Measurements from ENCODE around the gene CYP26B1.
A peak's percentile ranks its signal among the peaks of the same experiment; 100 is the strongest.

Gene CYP26B1

GRCh38 chr2:72130659-72131360 is 16.9 kb downstream of the CYP26B1 start:
- Histone ChIP-seq H3K9ac (peak overlapping the region in 6 of 11 experiments; percentile 10 to 54 (median 28); a peak in 9 of 22 replicates), H3K4me1 (peaks cover 11 to 74% (median 64%) of the 10 kb centered on the region in 10 experiments), H3K27ac (peak overlapping the region in 6 of 11 experiments; percentile 2 to 68 (median 52); a peak in 8 of 22 replicates), H3K9me3 (replicated peaks in 1 of 11) (peaks cover 0 to 8% (median 5%) of the 10 kb centered on the region in 11 experiments; a peak in 7 of 22 replicates), H3K36me3 (no peaks in the 10 kb centered on the region), H3K4me3 (no peak overlapping the region), H4K20me1 (no peaks in the 10 kb centered on the region), H3K4me2 (peak overlapping the region in 9 of 11 experiments; percentile 26 to 65 (median 60); a peak in 17 of 22 replicates), H3K27me3 (no peaks in the 10 kb centered on the region)
- TF ChIP-seq Cebpa-rat (IDR thresholded peaks at IDR 0.05): no peak

DNA sequence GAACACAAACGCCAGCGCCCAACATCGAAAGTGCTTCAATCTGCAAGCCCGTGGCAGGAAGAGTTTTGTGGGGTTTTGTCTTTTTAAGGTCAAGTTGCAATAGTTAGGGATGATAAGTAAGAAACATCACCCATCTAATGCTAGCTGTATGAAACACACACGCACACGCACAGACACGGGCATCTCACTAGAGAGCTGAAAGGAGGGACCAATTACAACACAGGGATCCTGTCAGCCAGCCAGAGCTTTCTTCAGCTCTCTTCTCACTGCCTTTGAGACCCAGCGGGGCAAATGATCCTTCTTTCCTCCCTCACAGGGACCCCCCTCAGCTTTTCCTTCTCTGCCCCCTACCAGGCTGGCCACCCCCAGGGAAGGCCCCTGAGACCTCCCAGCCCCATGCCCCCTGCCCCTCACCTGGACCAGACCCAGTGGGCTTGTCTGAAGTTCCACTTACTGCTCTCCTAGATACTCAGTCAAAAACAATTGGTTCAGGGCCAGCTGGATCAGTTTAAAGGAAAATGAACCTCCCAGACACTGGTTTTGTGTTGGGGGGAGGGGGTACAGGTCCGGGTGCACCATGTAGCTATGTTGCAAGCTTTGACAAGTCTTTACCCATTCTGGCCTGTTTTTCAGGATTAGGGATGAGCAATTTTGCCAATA is 17.9 kb downstream of the CYP26B1 start:
- peaks cover 0 to 17% (median 7%) of the 10 kb centered on the region in 11 experiments; a peak in 7 of 22 replicates for H3K9me3 ChIP-seq (replicated peaks in 1 of 11)
- no peaks in the 10 kb centered on the region for H3K27me3 ChIP-seq
- H3K9ac ChIP-seq: peak overlapping the region in 3 of 11 experiments; percentile 25 to 53 (median 31); a peak in 3 of 22 replicates
- no peaks in the 10 kb centered on the region for H4K20me1 ChIP-seq
- no peak for TF ChIP-seq Cebpa-rat (IDR thresholded peaks at IDR 0.05)
- no peak overlapping the region for H3K4me3 ChIP-seq
- peak overlapping the region in 9 of 11 experiments; percentile 26 to 65 (median 60); a peak in 16 of 22 replicates for H3K4me2 ChIP-seq
- peaks cover 16 to 81% (median 72%) of the 10 kb centered on the region in 10 experiments for H3K4me1 ChIP-seq
- peak overlapping the region in 4 of 11 experiments; percentile 32 to 68 (median 52); a peak in 6 of 22 replicates for H3K27ac ChIP-seq
- no peaks in the 10 kb centered on the region for H3K36me3 ChIP-seq

DNA sequence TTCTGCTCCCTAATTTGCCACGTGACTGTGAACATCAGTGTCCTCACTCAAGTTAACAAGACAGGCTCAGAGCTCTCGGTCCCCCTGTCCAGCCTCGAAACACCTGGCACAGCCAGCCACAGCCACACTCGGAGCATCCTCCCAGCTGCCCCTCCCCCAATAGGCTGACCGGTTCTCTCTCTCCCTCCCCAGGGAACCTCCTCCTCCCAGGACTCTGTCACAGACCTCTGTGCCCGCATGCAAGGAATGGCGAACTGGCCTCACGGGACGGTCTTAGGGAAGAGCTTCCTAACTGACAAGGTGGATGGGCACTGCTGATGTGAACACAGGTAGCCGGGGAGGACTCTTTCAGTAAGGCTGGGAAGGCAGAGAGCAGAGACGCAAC is 18.8 kb downstream of the CYP26B1 start:
- H3K9ac ChIP-seq: no peak overlapping the region; a peak in 2 of 22 replicates
- no peak overlapping the region for H3K4me3 ChIP-seq
- H3K27me3 ChIP-seq: no peaks in the 10 kb centered on the region
- no peaks in the 10 kb centered on the region for H3K36me3 ChIP-seq
- H3K27ac ChIP-seq: peak overlapping the region in 4 of 11 experiments; percentile 40 to 95 (median 92); a peak in 7 of 22 replicates
- peaks cover 16 to 76% (median 67%) of the 10 kb centered on the region in 10 experiments for H3K4me1 ChIP-seq
- TF ChIP-seq Cebpa-rat (IDR thresholded peaks at IDR 0.05): no peak
- H4K20me1 ChIP-seq: no peaks in the 10 kb centered on the region
- H3K4me2 ChIP-seq: peak overlapping the region in 8 of 11 experiments; percentile 17 to 84 (median 25); a peak in 8 of 22 replicates
- peaks cover 0 to 25% (median 7%) of the 10 kb centered on the region in 11 experiments; a peak in 8 of 22 replicates for H3K9me3 ChIP-seq (replicated peaks in 1 of 11)

DNA sequence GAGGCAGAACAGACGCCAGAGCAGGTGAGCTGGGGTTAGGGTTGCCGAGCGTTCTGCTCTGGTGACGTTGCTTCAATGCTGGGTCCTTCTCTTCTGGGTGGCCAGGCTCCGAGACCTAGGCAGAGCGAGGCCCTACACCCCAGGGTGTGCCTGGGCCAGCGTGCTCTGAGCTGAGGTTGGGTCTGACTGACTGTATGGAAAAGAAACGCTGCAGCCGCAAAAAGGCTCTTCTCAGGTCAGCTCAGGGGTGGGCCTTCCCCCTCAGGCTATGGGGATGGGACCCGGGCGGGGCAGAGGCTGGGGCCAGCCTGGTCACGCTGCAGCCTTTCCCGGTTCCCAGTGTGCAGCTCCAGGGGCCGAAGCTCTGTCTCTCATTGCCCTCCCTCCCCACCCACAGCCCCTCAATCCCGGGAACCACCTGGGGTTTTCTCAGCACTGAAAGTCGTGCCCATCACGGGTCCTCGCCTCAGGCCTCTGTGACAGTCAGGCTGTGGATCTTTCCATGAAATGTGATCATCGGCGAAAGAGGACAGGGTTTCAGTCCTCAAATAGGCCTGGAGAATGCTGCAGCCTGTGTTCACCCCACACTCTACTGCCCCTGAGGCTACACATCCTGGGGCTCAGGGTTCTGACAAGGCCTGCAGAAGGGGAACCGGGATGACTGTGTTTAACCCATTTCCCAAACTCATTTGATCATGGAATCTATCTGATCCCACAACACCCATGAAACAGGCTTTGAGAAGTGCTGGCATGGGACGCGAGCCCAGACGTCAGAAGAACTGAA is 19.4 kb downstream of the CYP26B1 start:
- H3K4me3 ChIP-seq: no peak overlapping the region
- H3K36me3 ChIP-seq: no peaks in the 10 kb centered on the region
- H3K4me2 ChIP-seq: peak overlapping the region in 8 of 11 experiments; percentile 60 to 88 (median 83); a peak in 17 of 22 replicates
- H3K27me3 ChIP-seq: no peaks in the 10 kb centered on the region
- H3K27ac ChIP-seq: peak overlapping the region in 6 of 11 experiments; percentile 71 to 95 (median 90); a peak in 10 of 22 replicates
- no peaks in the 10 kb centered on the region for H4K20me1 ChIP-seq
- H3K9me3 ChIP-seq (replicated peaks in 1 of 11): peaks cover 0 to 31% (median 7%) of the 10 kb centered on the region in 11 experiments; a peak in 9 of 22 replicates
- peak overlapping the region in 2 of 11 experiments; percentile 74 to 82; a peak in 4 of 22 replicates for H3K9ac ChIP-seq
- TF ChIP-seq Cebpa-rat (IDR thresholded peaks at IDR 0.05): no peak
- peaks cover 16 to 70% (median 63%) of the 10 kb centered on the region in 10 experiments for H3K4me1 ChIP-seq

- no peak overlapping the region for H3K4me3 ChIP-seq
- no peak for TF ChIP-seq Cebpa-rat (IDR thresholded peaks at IDR 0.05)
- H3K36me3 ChIP-seq: no peaks in the 10 kb centered on the region
- H3K4me1 ChIP-seq: peaks cover 16 to 68% (median 62%) of the 10 kb centered on the region in 10 experiments
- H3K9me3 ChIP-seq (replicated peaks in 1 of 11): peaks cover 0 to 38% (median 11%) of the 10 kb centered on the region in 11 experiments; a peak in 16 of 22 replicates
- H3K9ac ChIP-seq: peak overlapping the region in 5 of 11 experiments; percentile 61 to 82 (median 74); a peak in 11 of 22 replicates
- no peaks in the 10 kb centered on the region for H3K27me3 ChIP-seq
- H4K20me1 ChIP-seq: no peaks in the 10 kb centered on the region
- H3K4me2 ChIP-seq: peak overlapping the region in 9 of 11 experiments; percentile 60 to 88 (median 82); a peak in 17 of 22 replicates
- peak overlapping the region in 8 of 11 experiments; percentile 67 to 95 (median 84); a peak in 16 of 22 replicates for H3K27ac ChIP-seq
Measured at GRCh38 chr2:72127401-72128058, 20.1 kb downstream of the CYP26B1 start.

GRCh38 chr2:72126186-72127100 is 21.2 kb downstream of the CYP26B1 start:
- no peaks in the 10 kb centered on the region for H3K36me3 ChIP-seq
- peak overlapping the region; percentile 35 to 88 (median 76) for H3K4me2 ChIP-seq
- peaks cover 16 to 67% (median 61%) of the 10 kb centered on the region in 10 experiments for H3K4me1 ChIP-seq
- no peaks in the 10 kb centered on the region for H4K20me1 ChIP-seq
- H3K27me3 ChIP-seq: no peaks in the 10 kb centered on the region
- peak overlapping the region in 2 of 10 experiments; percentile 5 to 16; a peak in 3 of 20 replicates for H3K4me3 ChIP-seq
- H3K9me3 ChIP-seq (replicated peaks in 1 of 11): peaks cover 8 to 49% (median 21%) of the 10 kb centered on the region in 11 experiments
- TF ChIP-seq Cebpa-rat (IDR thresholded peaks at IDR 0.05): peak in 6 of 11 experiments; percentile 26 to 96 (median 78); a peak in 8 of 22 replicates
- H3K9ac ChIP-seq: peak overlapping the region in 7 of 11 experiments; percentile 10 to 82 (median 73); a peak in 12 of 22 replicates
- H3K27ac ChIP-seq: peak overlapping the region in 10 of 11 experiments; percentile 8 to 95 (median 78); a peak in 18 of 22 replicates

GRCh38 chr2:72124376-72124775 is 23.3 kb downstream of the CYP26B1 start:
- peaks cover 16 to 46% (median 41%) of the 10 kb centered on the region in 10 experiments for H3K4me1 ChIP-seq
- H3K4me2 ChIP-seq: no peak overlapping the region; a peak in 1 of 22 replicates
- H3K36me3 ChIP-seq: no peaks in the 10 kb centered on the region
- H4K20me1 ChIP-seq: no peaks in the 10 kb centered on the region
- TF ChIP-seq Cebpa-rat (IDR thresholded peaks at IDR 0.05): no peak
- no peaks in the 10 kb centered on the region for H3K27me3 ChIP-seq
- H3K27ac ChIP-seq: peak overlapping the region in 3 of 11 experiments; percentile 86 to 95 (median 91); a peak in 3 of 22 replicates
- no peak overlapping the region for H3K4me3 ChIP-seq
- H3K9ac ChIP-seq: no peak overlapping the region
- peaks cover 10 to 53% (median 25%) of the 10 kb centered on the region in 11 experiments for H3K9me3 ChIP-seq (replicated peaks in 1 of 11)
